K562 (cell line): ENCODE results near the gene XRCC5. TPM values are rescaled to one million over a fixed set of nuclear protein-coding genes. Genes with fewer than 3 reads are reported as not detected.

Experiments
- ARNT ChIP-seq, 2 experiments: fragments of 450-650 bp; IDR thresholded peaks; 2 replicates each; pipeline ENCODE4 v1.6.1; 2016; ENCODE audit warnings: mild to moderate bottlenecking in 1 of 2
- DIDO1 ChIP-seq: fragments of 450-650 bp; IDR thresholded peaks from 2 replicates; pipeline ENCODE4 v1.6.1; 2016; ENCODE audit warnings: low read depth, missing biosample characterization, missing genetic modification characterization
- FOXK2 ChIP-seq, 2 experiments: fragments of 450-650 bp; IDR thresholded peaks in 1 of 2; conservative IDR thresholded peaks in 1 of 2; 2 replicates each; pipeline ENCODE4 v1.6.1; 2016; ENCODE audit warnings: low read depth in 2 of 2, mild to moderate bottlenecking in 1 of 2
- FUS ChIP-seq: fragments of 200-400 bp; formaldehyde crosslinking; optimal IDR thresholded peaks from 2 replicates; pipeline ENCODE3; 2017; ENCODE audit warnings: low read depth, low read length
- HSF4 ChIP-seq: fragments of 250-450 bp; sonication (Bioruptor Pico); IDR thresholded peaks from 2 replicates; pipeline ENCODE4 v2.1.2; 2022; ENCODE audit warnings: mild to moderate bottlenecking, moderate library complexity, borderline replicate concordance
- IRF1 ChIP-seq: sonication (generic); formaldehyde crosslinking; IDR thresholded peaks from 2 replicates; pipeline ENCODE4 v1.8.0; 2022; ENCODE audit warnings: missing genetic modification reagents, mild to moderate bottlenecking, borderline replicate concordance
- KLF16 ChIP-seq: IDR thresholded peaks from 2 replicates; pipeline ENCODE4 v1.6.1; 2016; ENCODE audit warnings: antibody characterized with exemption
- MED1 ChIP-seq: sonication (generic); formaldehyde crosslinking; IDR thresholded peaks from 2 replicates; pipeline ENCODE4 v1.8.1; 2023; ENCODE audit warnings: missing genetic modification reagents, borderline replicate concordance
- MTA1 ChIP-seq: fragments of 450-650 bp; IDR thresholded peaks from 2 replicates; pipeline ENCODE4 v1.6.1; 2017; ENCODE audit warnings: borderline replicate concordance
- NFE2L1 ChIP-seq: fragments of 450-650 bp; IDR thresholded peaks from 2 replicates; pipeline ENCODE4 v1.6.1; 2016; ENCODE audit warnings: missing genetic modification characterization, low read depth, mild to moderate bottlenecking, missing compliant biosample characterization, moderate library complexity, borderline replicate concordance
- NKRF ChIP-seq: fragments of 450-650 bp; IDR thresholded peaks from 2 replicates; pipeline ENCODE4 v1.6.1; 2016; ENCODE audit warnings: borderline replicate concordance
- PML ChIP-seq: IDR thresholded peaks from 2 replicates; pipeline ENCODE4 v1.6.1; 2012; ENCODE audit warnings: low read length, inconsistent platforms
- RBM14 ChIP-seq: fragments of 200-400 bp; formaldehyde crosslinking; IDR thresholded peaks from 2 replicates; pipeline ENCODE4 v1.6.1; 2018; ENCODE audit warnings: low read depth, mild to moderate bottlenecking, low read length, moderate library complexity, borderline replicate concordance; ENCODE audit not compliant: insufficient read depth
- RBM22 ChIP-seq: fragments of 200-400 bp; formaldehyde crosslinking; IDR thresholded peaks from 2 replicates; pipeline ENCODE4 v1.6.1; 2018; ENCODE audit warnings: low read length, low read depth; ENCODE audit not compliant: poor library complexity, severe bottlenecking
- SAFB ChIP-seq: fragments of 200-400 bp; formaldehyde crosslinking; IDR thresholded peaks from 2 replicates; pipeline ENCODE4 v1.6.1; 2017; ENCODE audit warnings: low read depth, low read length, borderline replicate concordance
- SPI1 ChIP-seq: IDR thresholded peaks from 2 replicates; pipeline ENCODE4 v1.6.1; 2011; ENCODE audit warnings: low read depth, low read length, control low read depth, borderline replicate concordance
- TBL1XR1 ChIP-seq, 2 experiments: IDR thresholded peaks; 2 replicates each; pipeline ENCODE4 v1.6.1; 2012; ENCODE audit warnings: improper control_type of control experiment in 2 of 2, low read length in 2 of 2, mild to moderate bottlenecking in 1 of 2
- TGIF2 ChIP-seq: sonication (generic); formaldehyde crosslinking; IDR thresholded peaks from 2 replicates; pipeline ENCODE4 v1.8.1; 2022; ENCODE audit warnings: mild to moderate bottlenecking, missing genetic modification reagents, moderate library complexity
- ZNF143 ChIP-seq: sonication (generic); formaldehyde crosslinking; IDR thresholded peaks from 2 replicates; pipeline ENCODE4 v1.9.0; 2022; ENCODE audit warnings: mild to moderate bottlenecking, missing genetic modification reagents
- ZNF184 ChIP-seq: sonication (generic); formaldehyde crosslinking; IDR thresholded peaks from 2 replicates; pipeline ENCODE4 v1.5.0; 2020; ENCODE audit warnings: missing genetic modification reagents
- ZNF384 ChIP-seq: IDR thresholded peaks from 2 replicates; pipeline ENCODE4 v1.6.1; 2012; ENCODE audit warnings: low read depth, low read length, improper control_type of control experiment
- ZNF77 ChIP-seq: fragments of 250-450 bp; sonication (Bioruptor Pico); IDR thresholded peaks from 2 replicates; pipeline ENCODE4 v1.5.0; 2020
- polyA plus RNA-seq, 8 experiments: library from polyadenylated mRNA; depleted of rRNA in 4 of 8; stranded (reverse) in 5 of 8; unstranded in 3 of 8; fragments of >200 nt; fragmentation: Nextera tagmentation in 2 of 8; fragmentation: Illumina TruSeq in 1 of 8; extraction: Ambion mirVana in 2 of 8; extraction: Trizol in 1 of 8; gene quantifications; 2 replicates each; pipeline versions ENCODE4 v1.2.1 to v1.2.3, GENCODE V29; 2011 to 2014; ENCODE audit warnings: inconsistent platforms in 1 of 8, missing spikeins in 1 of 8
- total RNA-seq, 7 experiments: library from RNA; depleted of rRNA in 6 of 7; stranded (reverse); fragments of >200 nt in 6 of 7; fragmentation: Illumina TruSeq in 2 of 7; extraction: Trizol in 2 of 7; gene quantifications; 2 replicates each; pipeline versions ENCODE4 v1.2.1 to v1.2.3, GENCODE V29; 2011 to 2021; ENCODE audit warnings: low replicate concordance in 1 of 7
- TF ChIP-seq, protein P1 (sequence below): fragments of 250-450 bp; sonication (Bioruptor Pico); IDR thresholded peaks from 2 replicates; pipeline ENCODE4 v1.8.0; 2022; ENCODE audit warnings: inconsistent platforms

The XRCC5 gene
- total and polyA plus RNA-seq, 9 of the 15 experiments (the other 6 are each of a cell fraction or from before 2014, with no cell fraction given) = 168 to 551 (median 297) TPM

DNA sequence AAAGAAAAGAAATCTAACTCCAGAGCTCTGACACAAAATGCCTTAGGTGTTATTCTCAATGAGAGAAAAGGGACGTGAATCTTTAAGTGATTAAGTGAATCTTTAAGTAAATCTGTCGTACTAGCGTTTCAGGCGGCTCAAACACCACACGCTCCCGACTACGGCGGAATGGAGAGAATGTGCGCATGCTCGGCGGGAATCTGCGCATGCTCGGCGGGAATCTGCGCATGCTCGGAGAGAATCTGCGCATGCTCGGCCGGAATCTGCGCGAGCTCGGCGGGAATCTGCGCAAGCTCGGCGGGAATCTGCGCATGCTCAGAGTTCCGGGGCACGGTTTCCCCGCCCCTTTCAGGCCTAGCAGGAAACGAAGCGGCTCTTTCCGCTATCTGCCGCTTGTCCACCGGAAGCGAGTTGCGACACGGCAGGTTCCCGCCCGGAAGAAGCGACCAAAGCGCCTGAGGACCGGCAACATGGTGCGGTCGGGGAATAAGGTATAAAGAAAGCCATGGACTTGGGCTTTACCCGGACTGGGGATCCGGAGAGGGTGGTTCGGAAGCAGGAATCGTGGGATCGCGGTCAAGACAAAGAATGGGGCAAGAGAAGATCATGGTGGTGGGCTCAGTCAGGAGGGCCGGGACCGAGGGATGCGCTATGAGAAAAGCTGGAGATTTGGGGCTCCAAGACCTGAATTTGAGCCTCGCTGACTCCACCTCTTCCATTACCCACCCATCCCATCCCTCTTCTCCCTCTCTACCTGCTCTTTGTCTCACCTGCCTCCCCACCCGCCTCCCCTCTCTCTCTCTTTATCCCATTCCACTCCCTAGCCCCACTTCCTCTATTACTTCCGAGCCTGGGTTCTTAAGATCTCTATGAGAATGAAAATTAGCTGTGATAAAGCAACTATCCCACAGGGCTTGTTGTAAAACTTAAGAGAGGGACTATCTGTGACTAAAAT is at the start of gene XRCC5 (continued):
- TF ChIP-seq KLF16 (no peak), ZNF143 (CRISPR knock-in tag) (no peak), ZNF77 (CRISPR knock-in tag) (no peak), RBM14 (no peak), ZNF184 (CRISPR knock-in tag) (no peak), NFE2L1 (tag) (no peak), MTA1 (no peak), SPI1 (peak; percentile 82), DIDO1 (tag) (no peak), MED1 (no peak), RBM22 (no peak), ZNF384 (no peak), TGIF2 (CRISPR knock-in tag) (no peak), FOXK2 (conservative IDR thresholded peaks at IDR 0.05 in 1 of 2, IDR thresholded peaks at IDR 0.05 in 1 of 2; ENCODE audit: low read depth in 2 of 2) (peak; percentile 40 to 74; a peak in 3 of 4 replicates), IRF1 (CRISPR knock-in tag) (no peak), TBL1XR1 (IDR thresholded peaks at IDR 0.05; ENCODE audit: low read length in 2 of 2) (no peak), NKRF (peak; percentile 79), HSF4 (CRISPR knock-in tag) (no peak), ARNT (IDR thresholded peaks at IDR 0.05) (no peak), FUS (no peak), PML (peak; percentile 69; the same call in 1 of the 2 replicates), SAFB (no peak)
- TF ChIP-seq, protein P1, sequence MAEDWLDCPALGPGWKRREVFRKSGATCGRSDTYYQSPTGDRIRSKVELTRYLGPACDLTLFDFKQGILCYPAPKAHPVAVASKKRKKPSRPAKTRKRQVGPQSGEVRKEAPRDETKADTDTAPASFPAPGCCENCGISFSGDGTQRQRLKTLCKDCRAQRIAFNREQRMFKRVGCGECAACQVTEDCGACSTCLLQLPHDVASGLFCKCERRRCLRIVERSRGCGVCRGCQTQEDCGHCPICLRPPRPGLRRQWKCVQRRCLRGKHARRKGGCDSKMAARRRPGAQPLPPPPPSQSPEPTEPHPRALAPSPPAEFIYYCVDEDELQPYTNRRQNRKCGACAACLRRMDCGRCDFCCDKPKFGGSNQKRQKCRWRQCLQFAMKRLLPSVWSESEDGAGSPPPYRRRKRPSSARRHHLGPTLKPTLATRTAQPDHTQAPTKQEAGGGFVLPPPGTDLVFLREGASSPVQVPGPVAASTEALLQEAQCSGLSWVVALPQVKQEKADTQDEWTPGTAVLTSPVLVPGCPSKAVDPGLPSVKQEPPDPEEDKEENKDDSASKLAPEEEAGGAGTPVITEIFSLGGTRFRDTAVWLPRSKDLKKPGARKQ (CRISPR knock-in tag) = no peak
